Stomach (tissue), 9 donors: ENCODE results near the gene CELA3A. TPM values are rescaled to one million over a fixed set of nuclear protein-coding genes. Genes with fewer than 3 reads are reported as not detected.

Experiments used
- DNase-seq, 2 donors: peaks; one replicate each; pipeline versions ENCODE4 v3.0.0 to v3.0.0-alpha.2; 2013 to 2019
- H3K27ac ChIP-seq, 5 donors: fragments of 200-600 bp in 4 of 5; sonication (generic) in 4 of 5; one replicate each; pipeline ENCODE4 v1.5.1; 2013 to 2019; ENCODE audit warnings: mild to moderate bottlenecking in 1 of 5, moderate library complexity in 1 of 5
- H3K27me3 ChIP-seq, 3 donors: fragments of 200-600 bp; sonication (generic); one replicate each; pipeline ENCODE4 v1.5.1; 2017 to 2019; ENCODE audit warnings: mixed run types in 1 of 3
- H3K36me3 ChIP-seq, 4 donors: fragments of 200-600 bp; sonication (generic); 1 replicate in 3 of 4; 2 replicates in 1 of 4; pipeline ENCODE4 v1.5.1; 2016 to 2019
- H3K4me1 ChIP-seq, 4 donors: fragments of 200-600 bp; sonication (generic); one replicate each; pipeline ENCODE4 v1.5.1; 2016 to 2019
- H3K4me3 ChIP-seq, 4 donors: fragments of 200-600 bp; sonication (generic) in 3 of 4; one replicate each; pipeline ENCODE4 v1.5.1; 2016 to 2019; ENCODE audit warnings: mild to moderate bottlenecking in 1 of 4
- H3K9me3 ChIP-seq, 4 donors: fragments of 200-600 bp; sonication (generic); one replicate each; pipeline ENCODE4 v1.5.1; 2016 to 2019
- EP300 ChIP-seq: sonication (generic); formaldehyde crosslinking; IDR thresholded peaks from one replicate; pipeline ENCODE4 v1.6.1; 2017; ENCODE audit warnings: antibody characterized with exemption
- POLR2A ChIP-seq, 4 donors: fragments of 450-650 bp; IDR thresholded peaks; one replicate each; pipeline ENCODE4 v1.6.1; 2016; ENCODE audit warnings: antibody characterized with exemption in 4 of 4, control low read depth in 2 of 4, mild to moderate bottlenecking in 1 of 4, moderate library complexity in 1 of 4
- POLR2AphosphoS5 ChIP-seq, 3 donors: sonication (generic); formaldehyde crosslinking; IDR thresholded peaks; one replicate each; pipeline ENCODE4 v1.6.1; 2016; ENCODE audit warnings: antibody characterized with exemption in 3 of 3
- WGBS, 5 donors: extraction: QIAGEN DNeasy Blood & Tissue Kit in 3 of 5; methylation state at CpG; one replicate each; pipeline versions ENCODE4 v1.1.5 to v1.1.7; 2013 to 2018; 5-methylcytosine and 5-hydroxymethylcytosine counted together
- intact Hi-C: fragments of 100-400 bp; cut with DNase I; formaldehyde crosslinking; loops from one replicate; pipeline ENCODE4 v1.15.1; 2023; ENCODE audit warnings: low total_unique reads
- polyA plus RNA-seq, 3 donors: library from polyadenylated mRNA; stranded (reverse); fragments of 200-250 nt; gene quantifications; one replicate each; pipeline ENCODE4 v1.2.3, GENCODE V29; 2013
- total RNA-seq, 5 donors: library from RNA; depleted of rRNA; stranded (reverse); fragments of >200 nt; gene quantifications; one replicate each; pipeline versions ENCODE4 v1.1.0 to v1.2.3, GENCODE V29; 2014 to 2016
- TF ChIP-seq, protein P1 (sequence below), 7 experiments: fragments of 450-650 bp in 4 of 7; fragments of 200-600 bp in 3 of 7; sonication (generic) in 3 of 7; IDR thresholded peaks; one replicate each; pipeline ENCODE4 v1.5.1; 2016 to 2019; ENCODE audit warnings: antibody characterized with exemption in 7 of 7, control low read depth in 2 of 7, mild to moderate bottlenecking in 1 of 7
- donor health status: healthy with polysubstance abuse.
- donor health status: Bipolar disorder and iron deficiency.
- donor health status: healthy.

Gene CELA3A
- total and polyA plus RNA-seq, 8 donors: 3.6 to 62.9 (median 17.2) TPM; not detected in 3

DNA sequence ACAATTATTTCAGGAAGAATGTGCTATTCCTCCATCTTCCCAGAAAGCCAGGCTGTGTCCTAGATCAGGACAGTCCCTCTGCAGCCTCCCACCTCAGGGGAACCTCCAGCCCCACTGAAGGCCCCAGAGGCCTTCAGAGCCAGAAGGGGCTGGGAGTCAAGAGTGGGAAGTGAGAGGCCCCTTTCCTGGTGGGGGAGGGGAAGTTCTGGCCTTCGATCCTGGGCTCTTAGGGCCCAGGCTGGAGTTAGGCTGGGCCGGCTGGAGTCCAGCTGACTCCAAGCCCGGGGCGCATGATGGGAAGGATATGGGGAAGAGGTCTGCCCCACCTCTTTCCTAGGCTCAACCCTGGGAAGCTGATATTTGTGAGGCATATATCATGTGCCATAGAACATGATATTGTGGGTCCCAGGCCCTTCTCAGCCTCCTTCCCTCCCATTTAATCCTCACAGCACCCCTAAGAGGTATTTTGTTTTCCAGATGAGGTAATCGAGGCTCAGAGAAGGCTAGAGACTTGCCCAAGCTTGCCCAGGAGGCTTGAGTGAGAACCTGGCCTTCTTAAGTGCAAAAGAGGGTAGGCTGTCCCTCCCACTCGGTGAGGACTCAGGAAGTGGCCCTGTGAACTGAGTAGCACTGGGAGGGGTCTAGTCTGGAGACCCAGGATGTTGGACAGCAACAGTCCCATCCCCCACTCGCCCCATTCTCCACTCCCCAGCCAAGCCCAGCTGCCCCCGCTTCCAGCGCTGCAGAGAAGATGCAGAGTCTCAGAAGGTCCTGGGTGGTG lies 45.8 kb upstream of the CELA3A start:
- TF ChIP-seq POLR2AphosphoS5 (IDR thresholded peaks at IDR 0.05) (no peak), EP300 (no peak), POLR2A (IDR thresholded peaks at IDR 0.05) (no peak)
- TF ChIP-seq, protein P1, sequence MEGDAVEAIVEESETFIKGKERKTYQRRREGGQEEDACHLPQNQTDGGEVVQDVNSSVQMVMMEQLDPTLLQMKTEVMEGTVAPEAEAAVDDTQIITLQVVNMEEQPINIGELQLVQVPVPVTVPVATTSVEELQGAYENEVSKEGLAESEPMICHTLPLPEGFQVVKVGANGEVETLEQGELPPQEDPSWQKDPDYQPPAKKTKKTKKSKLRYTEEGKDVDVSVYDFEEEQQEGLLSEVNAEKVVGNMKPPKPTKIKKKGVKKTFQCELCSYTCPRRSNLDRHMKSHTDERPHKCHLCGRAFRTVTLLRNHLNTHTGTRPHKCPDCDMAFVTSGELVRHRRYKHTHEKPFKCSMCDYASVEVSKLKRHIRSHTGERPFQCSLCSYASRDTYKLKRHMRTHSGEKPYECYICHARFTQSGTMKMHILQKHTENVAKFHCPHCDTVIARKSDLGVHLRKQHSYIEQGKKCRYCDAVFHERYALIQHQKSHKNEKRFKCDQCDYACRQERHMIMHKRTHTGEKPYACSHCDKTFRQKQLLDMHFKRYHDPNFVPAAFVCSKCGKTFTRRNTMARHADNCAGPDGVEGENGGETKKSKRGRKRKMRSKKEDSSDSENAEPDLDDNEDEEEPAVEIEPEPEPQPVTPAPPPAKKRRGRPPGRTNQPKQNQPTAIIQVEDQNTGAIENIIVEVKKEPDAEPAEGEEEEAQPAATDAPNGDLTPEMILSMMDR (IDR thresholded peaks at IDR 0.05): no peak
- H3K4me1 ChIP-seq: peaks cover 26 to 35% (median 31%) of the 10 kb centered on the region in 4 donors
- no peaks in the 10 kb centered on the region for H3K27me3 ChIP-seq
- intact Hi-C loops: no loop called here
- no peak overlapping the region for H3K4me3 ChIP-seq
- H3K36me3 ChIP-seq: no peaks in the 10 kb centered on the region
- DNase-seq: peak in 1 of 2 donors; percentile 76
- H3K9me3 ChIP-seq: no peaks in the 10 kb centered on the region
- peak overlapping the region; percentile 64 to 79 (median 75) for H3K27ac ChIP-seq
- WGBS, 5 donors: 51 to 67% (median 55%) methylated on average over 7 to 9 of the region's 9 CpGs

DNA sequence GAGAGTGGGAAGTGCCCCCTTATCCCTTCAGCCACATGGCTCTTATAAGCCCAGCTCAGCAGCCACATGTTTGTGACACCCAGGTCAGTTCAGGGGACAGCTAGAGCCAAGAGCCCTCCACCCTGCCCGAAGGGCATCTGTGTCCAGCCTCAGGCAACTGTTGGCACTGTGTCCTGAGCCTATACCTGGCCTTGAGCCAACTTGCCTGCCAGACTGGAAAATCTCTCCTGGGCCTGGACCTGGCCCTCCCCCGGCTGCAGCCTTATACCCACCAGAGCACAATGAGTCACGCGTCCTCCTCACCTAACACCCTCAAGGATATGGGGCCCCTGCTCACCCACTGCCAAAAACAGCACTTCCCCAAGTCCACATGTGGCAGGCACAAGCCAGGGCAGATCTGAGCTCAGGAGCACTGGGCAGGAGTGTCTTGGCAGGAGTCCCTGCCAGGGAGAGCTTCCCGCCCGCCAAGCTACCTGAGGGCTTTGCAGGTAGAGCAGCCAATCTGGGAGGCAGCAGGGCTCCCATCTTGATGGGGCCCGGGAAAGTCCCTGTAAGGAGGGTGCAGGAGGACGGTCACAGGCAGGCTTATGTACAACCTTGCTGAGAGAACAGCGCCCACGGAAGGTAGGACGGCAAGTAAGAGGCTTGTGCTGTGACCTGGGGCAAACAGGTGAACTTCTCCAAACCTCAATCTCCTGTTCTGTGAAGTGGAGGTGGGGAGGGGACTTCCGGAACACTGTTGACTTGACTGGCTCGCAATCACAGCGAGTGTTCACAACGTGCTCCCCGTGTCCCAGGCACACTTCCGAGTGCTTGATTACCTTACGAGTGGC lies 44.5 kb upstream of the CELA3A start:
- H3K4me1 ChIP-seq: peaks cover 29 to 44% (median 37%) of the 10 kb centered on the region in 4 donors
- intact Hi-C loops: no loop called here
- no peaks in the 10 kb centered on the region for H3K27me3 ChIP-seq
- H3K9me3 ChIP-seq: no peaks in the 10 kb centered on the region
- no peaks in the 10 kb centered on the region for H3K36me3 ChIP-seq
- TF ChIP-seq EP300 (no peak), POLR2AphosphoS5 (IDR thresholded peaks at IDR 0.05) (peak in 2 of 3 donors; percentile 44 to 83), POLR2A (IDR thresholded peaks at IDR 0.05) (no peak)
- TF ChIP-seq, protein P1 (IDR thresholded peaks at IDR 0.05): no peak
- H3K27ac ChIP-seq: peak overlapping the region; percentile 39 to 79 (median 75)
- no peak overlapping the region for H3K4me3 ChIP-seq
- peak; percentile 89 for DNase-seq
- 22 to 45% (median 28%) methylated on average over 18 of the region's 18 CpGs for WGBS, 5 donors

DNA sequence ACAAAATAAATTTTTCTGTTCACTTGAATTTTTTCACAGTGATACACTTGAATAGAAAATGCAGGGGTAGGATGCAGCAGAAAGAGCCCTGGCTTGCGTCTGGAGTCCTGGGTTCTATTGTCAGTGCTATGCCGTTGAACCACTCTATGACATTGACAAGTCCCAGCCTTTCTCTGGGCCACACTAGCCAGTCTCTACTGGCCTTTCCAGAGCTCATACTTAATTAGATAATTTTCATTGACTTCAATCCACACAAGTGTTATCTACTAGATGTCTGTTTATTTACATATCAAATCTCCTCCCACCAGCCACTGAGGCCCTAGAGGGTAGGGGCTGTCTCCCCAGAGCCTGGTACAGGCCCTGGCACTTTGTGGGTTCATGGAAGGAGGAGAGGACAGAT lies 40.1 kb upstream of the CELA3A start:
- DNase-seq: no peak
- WGBS, 5 donors: 54 to 75% (median 63%) methylated on average over 2 of the region's 2 CpGs
- no peak for TF ChIP-seq POLR2AphosphoS5 (IDR thresholded peaks at IDR 0.05)
- TF ChIP-seq EP300: no peak
- TF ChIP-seq, protein P1 (IDR thresholded peaks at IDR 0.05): no peak
- TF ChIP-seq POLR2A (IDR thresholded peaks at IDR 0.05): no peak
- intact Hi-C loops: no loop called here
- H3K36me3 ChIP-seq: no peaks in the 10 kb centered on the region
- H3K27ac ChIP-seq: peak overlapping the region; percentile 3 to 41 (median 25)
- no peaks in the 10 kb centered on the region for H3K27me3 ChIP-seq
- no peaks in the 10 kb centered on the region for H3K9me3 ChIP-seq
- H3K4me3 ChIP-seq: no peak overlapping the region
- peaks cover 22 to 57% (median 41%) of the 10 kb centered on the region in 4 donors for H3K4me1 ChIP-seq

DNA sequence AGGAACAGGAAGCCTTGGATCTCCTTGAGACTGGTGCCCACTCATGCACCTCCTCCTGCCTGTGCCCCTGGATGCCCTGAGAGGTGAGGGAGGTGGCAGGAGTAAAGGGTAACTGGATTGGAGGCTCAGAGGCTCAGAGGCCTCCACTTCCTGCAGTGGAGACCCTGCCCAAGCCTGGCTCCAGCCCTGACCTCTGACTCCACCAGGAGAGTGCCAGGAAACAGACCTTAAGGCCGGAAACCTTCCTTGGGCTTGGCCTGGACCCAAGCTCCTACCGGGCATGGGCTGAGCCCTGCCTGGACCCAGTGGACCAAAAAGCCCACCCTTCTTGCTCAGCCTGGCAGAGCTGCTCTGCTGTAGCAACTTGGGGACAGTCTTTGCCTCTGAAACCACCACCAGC lies 39.7 kb upstream of the CELA3A start:
- WGBS, 5 donors: 13 to 60% (median 30%) methylated on average over 2 of the region's 2 CpGs; no CpG with 5 or more reads in 1 of the 5 donors
- intact Hi-C loops: no loop called here
- TF ChIP-seq POLR2A (IDR thresholded peaks at IDR 0.05): no peak
- H3K27ac ChIP-seq: peak overlapping the region; percentile 3 to 41 (median 25)
- H3K4me1 ChIP-seq: peaks cover 17 to 52% (median 36%) of the 10 kb centered on the region in 4 donors
- no peak overlapping the region for H3K4me3 ChIP-seq
- no peaks in the 10 kb centered on the region for H3K9me3 ChIP-seq
- H3K36me3 ChIP-seq: no peaks in the 10 kb centered on the region
- H3K27me3 ChIP-seq: no peaks in the 10 kb centered on the region
- DNase-seq: no peak
